NCI-H1048 (cell line): ENCODE data around the gene SDS.

Experiments
- DNase-seq: peaks from one replicate; lab custom pipeline; 2025; lab: John Stamatoyannopoulos, UW

Gene SDS

DNA sequence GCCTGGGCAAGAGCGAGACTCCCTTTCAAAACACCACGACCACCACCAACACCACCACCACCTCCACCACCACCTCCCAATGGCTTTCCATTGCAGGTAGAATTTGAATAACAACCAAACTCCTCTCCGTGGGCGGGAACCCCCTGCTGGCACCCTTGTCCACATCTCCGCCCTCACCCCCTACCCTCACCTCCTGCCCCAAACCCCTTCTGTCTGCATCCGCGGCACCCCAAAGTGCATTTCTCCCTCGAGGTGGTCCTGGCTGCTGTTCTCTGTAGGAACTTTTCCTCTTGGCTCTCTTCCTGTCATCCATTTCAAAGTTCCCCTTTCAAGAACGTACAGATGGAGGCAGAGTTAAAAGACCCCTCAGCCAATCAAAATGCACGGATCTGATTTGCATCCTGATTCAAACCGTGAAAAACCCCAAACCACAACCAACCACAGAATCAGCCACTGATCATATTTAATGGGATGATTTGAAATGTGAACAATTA is 22.3 kb upstream of the SDS start:
- no peak for DNase-seq

DNA sequence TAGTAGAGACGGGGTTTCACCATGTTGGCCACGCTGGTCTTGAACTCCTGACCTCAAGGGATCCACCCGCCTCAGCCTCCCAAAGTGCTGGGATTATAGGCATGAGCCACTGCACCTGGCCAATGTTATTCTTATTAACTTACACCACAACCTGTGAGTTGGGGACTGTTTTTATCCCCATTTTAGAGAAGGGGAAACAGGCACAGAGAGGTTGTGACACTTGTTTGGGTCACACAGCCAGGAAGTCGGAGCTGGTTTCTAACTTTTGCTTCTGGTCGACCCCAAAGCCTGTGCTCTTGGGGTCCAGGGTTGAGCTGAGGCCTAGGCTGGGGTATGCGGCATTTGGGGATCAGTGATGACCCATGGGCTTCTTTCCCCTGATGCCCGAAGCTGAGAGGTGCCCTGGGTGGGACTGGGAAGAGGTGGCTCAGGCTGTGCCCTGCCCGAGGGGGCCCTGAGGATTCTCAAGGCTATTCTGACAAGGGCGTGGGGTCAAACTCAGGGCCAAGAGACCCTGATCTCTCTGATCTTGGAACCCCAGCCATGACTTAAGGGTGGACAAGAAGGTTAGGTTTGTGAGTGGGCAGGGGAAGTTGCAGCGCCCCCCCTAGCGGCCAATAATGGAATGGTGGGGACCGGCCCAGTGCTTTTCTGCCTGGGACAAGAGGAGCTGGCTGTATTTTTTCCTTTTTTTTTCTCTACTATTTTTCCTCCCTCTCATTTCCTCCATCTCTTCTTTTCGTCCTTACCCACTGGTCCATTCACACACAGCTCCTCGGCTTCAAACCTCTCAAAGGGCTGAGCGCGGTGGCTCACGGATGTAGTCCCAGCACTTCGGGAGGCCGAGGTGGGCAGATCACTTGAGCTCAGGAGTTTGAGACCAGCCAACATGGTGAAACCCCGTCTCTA is 21.5 kb upstream of the SDS start:
- DNase-seq, result no peak

- DNase-seq, result no peak
These were observed 20.8 kb upstream of the SDS start for GRCh38 chr12:113424456-113424855.

- no peak for DNase-seq
These were observed 19.4 kb upstream of the SDS start for GRCh38 chr12:113422886-113423669.

- no peak for DNase-seq
These were observed 18.6 kb upstream of the SDS start, which contains the start of gene SDSL for GRCh38 chr12:113422030-113422885. SDSL (plus strand) TSS chr12:113422380; CDS start chr12:113427983, 5,603 bp downstream.

- DNase-seq, result no peak
These were observed 17.4 kb upstream of the SDS start for GRCh38 chr12:113420996-113421595.

DNA sequence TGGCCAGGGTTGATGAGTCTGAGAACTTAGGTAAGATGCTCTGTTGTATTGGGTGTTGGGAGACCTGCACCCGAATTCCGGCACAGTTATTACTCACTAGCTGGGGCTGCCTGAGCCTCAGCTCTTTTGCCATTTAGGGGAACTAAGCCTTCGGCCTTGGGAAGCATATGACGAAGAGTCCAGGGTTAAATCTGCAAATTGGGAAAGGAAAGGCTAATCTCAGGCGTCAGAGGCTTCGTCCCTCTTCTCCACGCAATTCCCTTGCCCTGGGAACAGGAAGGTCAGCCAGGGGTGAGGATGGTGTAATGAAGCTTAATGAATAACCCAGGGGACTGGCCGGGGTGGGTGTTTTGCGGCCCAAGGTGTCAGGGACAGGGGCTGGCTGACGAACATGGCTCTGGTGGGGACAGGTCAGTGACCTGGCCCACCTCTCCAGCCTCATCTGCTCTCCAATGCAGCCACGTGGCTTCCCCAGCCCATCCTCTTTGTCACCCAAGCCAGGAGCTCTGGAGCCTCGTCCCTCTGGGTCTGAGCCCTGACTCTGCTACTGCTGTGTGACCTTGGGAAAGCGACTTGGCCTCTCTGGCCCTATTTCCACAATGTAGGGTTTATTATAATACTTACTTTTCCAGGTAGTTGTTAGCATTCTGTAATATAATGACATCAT is 14.7 kb upstream of the SDS start:
- DNase-seq, result no peak

DNA sequence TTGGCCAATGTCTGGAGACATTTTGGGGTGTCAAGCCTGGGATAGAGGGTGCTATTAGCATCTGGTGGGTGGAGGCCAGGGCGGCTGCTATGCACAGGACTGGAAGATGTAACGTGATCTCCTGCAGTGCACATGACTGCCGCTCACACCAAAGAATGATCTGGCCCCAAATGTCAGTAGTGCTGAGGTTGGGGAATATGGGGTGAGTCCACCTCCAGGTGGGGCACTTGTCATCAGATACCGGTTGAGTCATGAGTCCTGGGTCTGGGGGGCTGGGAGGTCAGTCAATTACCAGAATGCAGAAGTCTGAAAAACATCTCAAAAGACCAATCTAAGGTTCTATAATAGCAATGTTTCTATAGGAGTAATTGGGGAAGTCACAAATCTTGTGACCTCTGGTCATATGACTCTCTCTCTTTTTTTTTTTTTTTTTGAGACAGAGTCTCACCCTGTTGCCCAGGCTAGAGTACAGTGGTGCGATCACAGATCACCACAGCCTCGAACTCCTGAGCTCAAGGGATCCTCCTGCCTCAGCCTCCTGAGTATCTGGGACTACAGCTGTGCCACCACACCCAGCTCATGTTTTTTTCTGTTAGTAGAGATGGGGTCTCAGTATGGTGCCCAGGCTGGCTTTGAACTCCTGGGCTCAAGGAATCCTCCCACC is 12.5 kb upstream of the SDS start:
- DNase-seq, result no peak

DNA sequence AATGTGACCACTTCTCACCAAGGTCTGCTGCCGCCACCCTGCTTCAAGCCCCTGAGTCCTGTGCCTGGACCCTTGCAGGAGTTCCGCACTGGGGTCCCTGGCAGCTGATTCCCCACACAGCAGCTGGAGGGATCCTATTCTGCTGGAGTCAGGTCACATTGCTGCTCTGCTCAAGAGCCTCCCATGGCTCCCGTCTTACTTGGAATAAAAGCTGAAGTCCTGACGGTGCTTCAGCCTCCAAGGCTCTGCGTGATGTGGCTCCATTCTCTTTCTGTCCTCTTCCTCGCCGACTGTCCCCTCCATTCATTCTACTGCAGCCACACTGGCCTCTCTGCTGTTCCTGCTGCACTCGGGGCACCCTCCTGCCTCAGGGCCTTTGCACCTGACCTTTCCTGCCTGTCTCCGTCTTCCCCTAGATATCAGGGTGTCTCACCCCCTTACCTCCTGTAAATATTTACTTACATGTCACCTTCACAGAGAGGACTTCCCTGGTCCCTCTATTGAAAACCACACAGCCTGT is 10.9 kb upstream of the SDS start:
- DNase-seq, result no peak

GRCh38 chr12:113413488-113413939 is 9.8 kb upstream of the SDS start:
- DNase-seq, result no peak

GRCh38 chr12:113409462-113410124 is 5.9 kb upstream of the SDS start:
- no peak for DNase-seq

GRCh38 chr12:113408756-113409298 is 5.1 kb upstream of the SDS start:
- DNase-seq, result no peak

DNA sequence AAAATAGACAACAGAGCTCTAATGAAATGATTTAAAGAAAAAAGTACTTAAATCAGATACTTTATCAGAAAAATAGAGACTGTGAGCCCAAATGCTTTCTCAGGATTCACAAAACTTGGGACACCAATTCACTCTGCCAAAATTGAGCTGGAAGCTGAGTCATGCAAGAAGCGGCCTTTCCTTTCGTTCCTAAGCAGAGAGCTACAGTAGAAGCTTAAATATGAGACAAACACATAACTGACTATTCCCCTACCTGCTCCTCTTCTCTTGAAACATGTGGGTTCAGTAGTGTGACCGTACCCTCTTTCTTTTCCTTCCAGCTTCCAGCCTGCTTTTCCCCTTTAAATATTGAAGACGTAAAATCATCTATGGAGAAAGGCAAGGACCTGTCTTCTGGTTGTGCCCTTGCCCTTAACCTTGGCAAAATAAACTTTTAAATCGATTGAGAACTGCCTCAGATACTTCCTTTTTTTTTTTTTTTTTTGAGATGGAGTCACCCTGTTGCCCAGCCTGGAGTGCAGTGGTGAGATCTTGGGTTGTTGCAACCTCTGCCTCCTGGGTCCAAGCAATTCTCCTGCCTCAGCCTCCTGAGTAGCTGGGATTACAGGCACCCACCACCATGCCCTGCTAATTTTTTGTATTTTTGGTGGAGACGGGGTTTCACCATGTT is 4.4 kb upstream of the SDS start:
- DNase-seq, result no peak

DNA sequence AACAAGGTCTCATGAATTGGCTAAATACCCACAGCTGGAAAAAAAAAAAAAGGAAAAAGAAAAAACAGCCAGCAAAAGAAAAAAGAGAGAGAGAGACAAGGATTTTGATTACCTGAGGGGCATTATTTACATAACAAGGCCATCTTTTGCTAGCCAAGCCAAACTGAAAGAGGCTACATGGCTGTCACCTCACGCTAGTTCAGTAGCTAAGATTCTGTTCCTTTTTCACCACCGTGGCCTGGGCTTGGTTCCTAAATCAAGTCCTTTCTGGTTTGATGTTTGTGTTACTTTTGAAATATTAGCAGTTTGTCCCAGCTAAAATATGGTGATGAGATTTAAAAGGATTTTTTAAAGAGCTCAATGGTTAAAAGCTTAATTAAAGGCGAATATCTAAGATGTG is 2.0 kb upstream of the SDS start:
- no peak for DNase-seq

DNA sequence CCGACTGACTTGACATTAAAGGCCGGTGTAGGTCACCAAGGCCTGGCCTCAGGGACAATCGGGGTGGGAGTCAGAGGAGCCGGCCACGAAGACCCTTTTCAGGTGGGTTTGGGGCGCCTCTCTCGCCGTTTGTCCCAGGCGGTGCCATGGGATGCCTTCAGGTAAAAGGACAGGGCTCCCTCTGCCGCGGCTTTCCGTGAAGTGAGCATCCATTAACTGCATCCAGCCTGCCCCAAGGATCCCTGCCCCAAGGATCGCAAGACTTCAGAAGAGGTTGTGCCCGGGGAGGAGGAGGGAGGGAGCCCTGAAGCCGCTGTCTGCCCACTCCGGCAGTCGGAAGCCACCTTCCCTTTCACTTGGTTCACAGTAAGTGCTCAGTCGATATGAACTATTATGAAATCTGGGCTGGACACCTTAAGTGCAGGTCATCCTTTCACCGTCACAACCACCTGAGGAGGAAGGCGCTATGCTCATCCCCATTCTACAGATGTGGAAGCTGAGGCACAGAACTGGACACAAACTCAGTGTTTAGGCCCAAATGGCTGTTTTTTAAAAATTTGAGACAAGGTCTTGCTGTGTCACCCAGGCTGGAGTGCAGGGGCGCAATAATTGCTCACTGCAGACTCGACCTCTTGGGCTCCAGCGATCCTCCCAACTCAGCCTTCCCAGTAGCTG is 964 bp downstream of the SDS start:
- no peak for DNase-seq

- no peak for DNase-seq
These were observed 2.4 kb downstream of the SDS start for GRCh38 chr12:113401066-113402000.

DNA sequence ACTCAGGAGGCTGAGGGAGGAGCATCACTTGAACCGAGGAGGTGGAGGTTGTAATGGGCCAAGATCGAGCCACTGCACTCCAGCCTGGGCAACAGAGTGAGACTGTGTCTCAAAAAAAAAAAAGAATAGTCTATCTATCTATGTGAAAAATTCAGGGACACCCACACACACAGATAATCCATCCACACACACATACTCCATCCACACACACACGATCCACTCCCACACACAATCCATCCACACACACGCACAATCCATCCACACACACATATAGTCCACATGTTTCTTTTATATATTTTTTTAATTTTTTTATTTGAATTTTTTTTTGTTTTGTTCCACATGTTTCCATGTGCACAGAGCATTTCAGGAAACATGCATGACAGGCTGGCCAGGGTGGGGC is 3.3 kb downstream of the SDS start:
- DNase-seq, result no peak
